IMR-90 (cell line): Measurements from ENCODE around the gene ERGIC2. TPM values are rescaled to one million over a fixed set of nuclear protein-coding genes. Genes with fewer than 3 reads are reported as not detected.
A peak's percentile ranks its signal among the peaks of the same experiment; 100 is the strongest.

Source experiments
- ATAC-seq: fragments of 200-7000 bp; cut with Tn5 transposase; 2 replicates; pipeline ENCODE4 v1.9.1; 2020; ENCODE audit warnings: low read depth, mild to moderate bottlenecking, moderate library complexity
- BruUV-seq: library from RNA; stranded (reverse); fragments of 400-500 nt; replicated peaks from 2 replicates; lab custom pipeline; 2021; lab: Mats Ljungman, UMichigan
- CTCF ChIA-PET: fragments of 300-600 bp; formaldehyde crosslinking; extraction: SDS; loops from one replicate; lab custom pipeline; 2021; ENCODE audit warnings: antibody characterized with exemption; lab: Yijun Ruan, JAX
- POLR2A ChIA-PET: fragments of 300-600 bp; sonication (Branson Sonifier 250); formaldehyde crosslinking; loops from one replicate; lab custom pipeline; 2022; ENCODE audit warnings: antibody characterized with exemption; ENCODE audit not compliant: unreplicated experiment; lab: Charles Lee
- DNase-seq: peaks from one replicate; pipeline ENCODE4 v3.0.0; 2013
- H2AFZ ChIP-seq: replicated peaks from 2 replicates; pipeline ENCODE3; 2013; ENCODE audit warnings: low read length, mild to moderate bottlenecking; ENCODE audit not compliant: poor library complexity
- H2AK5ac ChIP-seq: 2 replicates; pipeline ENCODE4 v1.6.1; 2013; ENCODE audit warnings: low read depth, low read length, inconsistent platforms
- H2AK9ac ChIP-seq: replicated peaks from 2 replicates; pipeline ENCODE3; 2013; ENCODE audit warnings: mild to moderate bottlenecking, low read depth, low read length, moderate library complexity; ENCODE audit not compliant: poor library complexity
- H2BK120ac ChIP-seq: 2 replicates; pipeline ENCODE4 v1.6.1; 2013; ENCODE audit warnings: low read depth, low read length, inconsistent platforms
- H2BK15ac ChIP-seq: 3 replicates; pipeline ENCODE4 v1.6.1; 2013; ENCODE audit warnings: low read depth, low read length, inconsistent platforms
- H2BK20ac ChIP-seq: 2 replicates; pipeline ENCODE4 v1.6.1; 2013; ENCODE audit warnings: low read depth, mild to moderate bottlenecking, inconsistent platforms, low read length, moderate library complexity
- H2BK5ac ChIP-seq: 2 replicates; pipeline ENCODE4 v1.6.1; 2013; ENCODE audit warnings: mild to moderate bottlenecking, low read depth, low read length, inconsistent platforms; ENCODE audit not compliant: poor library complexity, severe bottlenecking
- H3K14ac ChIP-seq: replicated peaks from 2 replicates; pipeline ENCODE4 v1.6.1; 2013; ENCODE audit warnings: low read depth, low read length, inconsistent platforms
- H3K18ac ChIP-seq: 2 replicates; pipeline ENCODE4 v1.6.1; 2013; ENCODE audit warnings: low read depth, low read length, control low read depth
- H3K23ac ChIP-seq: 2 replicates; pipeline ENCODE4 v1.6.1; 2013; ENCODE audit warnings: low read depth, low read length, inconsistent platforms
- H3K27ac ChIP-seq: 2 replicates; pipeline ENCODE4 v1.5.1; 2013; ENCODE audit warnings: mild to moderate bottlenecking, control low read depth, low read length; ENCODE audit not compliant: insufficient read depth
- H3K27me3 ChIP-seq: 2 replicates; pipeline ENCODE4 v1.6.1; 2013; ENCODE audit warnings: low read length; ENCODE audit not compliant: control insufficient read depth, insufficient read depth
- H3K36me3 ChIP-seq: 2 replicates; pipeline ENCODE4 v1.6.1; 2013; ENCODE audit warnings: low read length, mixed read lengths; ENCODE audit not compliant: control insufficient read depth, insufficient read depth
- H3K4ac ChIP-seq: 2 replicates; pipeline ENCODE4 v1.6.1; 2013; ENCODE audit warnings: low read depth, low read length, inconsistent platforms
- H3K4me1 ChIP-seq: 2 replicates; pipeline ENCODE4 v1.6.1; 2013; ENCODE audit warnings: low read length, mixed read lengths; ENCODE audit not compliant: control insufficient read depth, insufficient read depth
- H3K4me2 ChIP-seq: 2 replicates; pipeline ENCODE4 v1.6.1; 2013; ENCODE audit warnings: low read depth, mild to moderate bottlenecking, control low read depth, low read length, moderate library complexity
- H3K4me3 ChIP-seq: 2 replicates; pipeline ENCODE4 v1.5.1; 2013; ENCODE audit warnings: low read depth, mild to moderate bottlenecking, control low read depth, low read length, moderate library complexity; ENCODE audit not compliant: insufficient read depth
- H3K56ac ChIP-seq: 2 replicates; pipeline ENCODE4 v1.6.1; 2013; ENCODE audit warnings: low read length, inconsistent platforms; ENCODE audit not compliant: insufficient read depth; ENCODE audit errors: extremely low read depth
- H3K79me1 ChIP-seq, 2 experiments: 2 replicates each; pipeline ENCODE4 v1.6.1; 2013; ENCODE audit warnings: low read length in 2 of 2, inconsistent platforms in 1 of 2, low read depth in 1 of 2
- H3K9ac ChIP-seq: 2 replicates; pipeline ENCODE4 v1.6.1; 2013; ENCODE audit warnings: low read depth, low read length, control low read depth
- H3K9me1 ChIP-seq: 2 replicates; pipeline ENCODE4 v1.6.1; 2013; ENCODE audit warnings: low read length, inconsistent platforms; ENCODE audit not compliant: insufficient read depth
- H3K9me3 ChIP-seq: 2 replicates; pipeline ENCODE4 v1.6.1; 2013; ENCODE audit warnings: low read length; ENCODE audit not compliant: control insufficient read depth, insufficient read depth
- H4K20me1 ChIP-seq: 2 replicates; pipeline ENCODE4 v1.6.1; 2013; ENCODE audit warnings: low read length, inconsistent platforms; ENCODE audit not compliant: insufficient read depth
- H4K5ac ChIP-seq: 2 replicates; pipeline ENCODE4 v1.6.1; 2013; ENCODE audit warnings: mild to moderate bottlenecking, low read depth, low read length, control low read depth
- H4K8ac ChIP-seq, 2 experiments: 2 replicates each; pipeline ENCODE4 v1.6.1; 2013; ENCODE audit warnings: low read depth in 2 of 2, low read length in 2 of 2, control low read depth in 1 of 2, inconsistent platforms in 1 of 2
- H4K91ac ChIP-seq: 2 replicates; pipeline ENCODE4 v1.6.1; 2013; ENCODE audit warnings: low read depth, low read length, inconsistent platforms; ENCODE audit not compliant: insufficient read depth
- CEBPB ChIP-seq: IDR thresholded peaks from 2 replicates; pipeline ENCODE4 v1.6.1; 2012; ENCODE audit warnings: low read depth, low read length, improper control_type of control experiment
- CTCF ChIP-seq: conservative IDR thresholded peaks from 2 replicates; pipeline ENCODE4 v1.5.1; 2012; ENCODE audit warnings: mild to moderate bottlenecking, low read depth, low read length, improper control_type of control experiment
- WGBS, 2 experiments: methylation state at CpG; one replicate each; pipeline versions ENCODE4 v1.1.5 to v1.1.7; 2013; ENCODE audit warnings: missing lambda C conversion rate in 2 of 2; ENCODE audit not compliant: insufficient read length in 1 of 2; ENCODE audit errors: extremely low coverage in 2 of 2; 5-methylcytosine and 5-hydroxymethylcytosine counted together
- dilution Hi-C: fragments of 300-500 bp; cut with HindIII; formaldehyde crosslinking; loops from one replicate; pipeline ENCODE4 v1.14.3; 2018; ENCODE audit warnings: low sequenced_read_pairs; ENCODE audit not compliant: unreplicated experiment
- in situ Hi-C: fragments of 300-500 bp; cut with MboI; formaldehyde crosslinking; loops from 3 replicates; pipeline ENCODE4 v1.14.3; 2019; ENCODE audit warnings: low sequenced_read_pairs, inconsistent platforms, mixed read lengths
- intact Hi-C: fragments of 100-400 bp; cut with micrococcal nuclease; formaldehyde crosslinking; loops from 2 replicates; pipeline ENCODE4 v1.10.0; 2022
- polyA plus RNA-seq, 3 experiments: library from polyadenylated mRNA; depleted of rRNA; stranded (reverse); fragments of >200 nt; gene quantifications; 2 replicates each; pipeline ENCODE4 v1.2.3, GENCODE V29; 2012; ENCODE audit warnings: low replicate concordance in 1 of 3
- total RNA-seq: library from RNA; depleted of rRNA; stranded (reverse); fragments of >200 nt; gene quantifications from 2 replicates; pipeline ENCODE4 v1.2.3, GENCODE V29; 2012

ERGIC2 gene
- total and polyA plus RNA-seq, 2 of the 4 experiments (the other 2 are of a cell fraction) = 41.0 to 45.3 TPM

GRCh38 chr12:29334937-29335336, 46.0 kb downstream of the ERGIC2 start:
- Histone ChIP-seq H3K18ac (no peak overlapping the region), H3K4ac (no peak overlapping the region), H3K27ac (no peak overlapping the region), H3K56ac (no peak overlapping the region), H3K4me2 (no peak overlapping the region; the same call in 1 of the 2 replicates), H3K14ac (no peak overlapping the region), H3K79me1 (no peaks in the 10 kb centered on the region), H3K27me3 (no peaks in the 10 kb centered on the region), H2BK120ac (no peak overlapping the region), H3K4me1 (no peaks in the 10 kb centered on the region), H3K36me3 (peaks cover 4% of the 10 kb centered on the region), H2BK5ac (no peak overlapping the region), H4K91ac (no peak overlapping the region), H3K4me3 (no peak overlapping the region), H3K9ac (no peak overlapping the region), H2AK9ac (no peak overlapping the region), H2AK5ac (no peak overlapping the region), H2AFZ (no peak overlapping the region), H3K9me3 (no peaks in the 10 kb centered on the region), H4K8ac (no peak overlapping the region), H4K20me1 (no peaks in the 10 kb centered on the region), H3K9me1 (no peaks in the 10 kb centered on the region), H4K5ac (no peak overlapping the region), H2BK15ac (no peak overlapping the region), H3K23ac (no peak overlapping the region), H2BK20ac (no peak overlapping the region)
- ChIA-PET CTCF (interaction anchor here (0.9 kb wide), 1 partner anchor 13 kb away, joined by 4 read pairs; no protein-coding TSS in a partner anchor), POLR2A (no interaction called here)
- intact Hi-C loops = no loop called here
- DNase-seq (peak; percentile 13), ATAC-seq (peak; percentile 42)
- in situ Hi-C loops = no loop called here
- BruUV-seq = no TSS peak
- WGBS, 2 experiments = no CpG with 5 or more reads among the region's 2 CpGs
- TF ChIP-seq CEBPB (0 out of 2 replicates have a peak, but pooled peaks have one; percentile 0), CTCF (no peak)
- dilution Hi-C loops = no loop called here
